Small intestine (tissue), 7 donors: Measurements from ENCODE around the gene LRRFIP1. TPM values are rescaled to one million over a fixed set of nuclear protein-coding genes. Genes with fewer than 3 reads are reported as not detected.
A peak's percentile ranks its signal among the peaks of the same experiment; 100 is the strongest.
"Not testable (repeated sequence)": the region's sequence is repeated elsewhere in the genome, so short reads cannot be mapped to it uniquely, and the experiment has no call there.

ENCODE experiments used
- DNase-seq, 2 donors: peaks; one replicate each; pipeline versions ENCODE4 v3.0.0 to v3.0.0-alpha.2; 2013
- FAIRE-seq: peaks from 2 replicates; lab custom pipeline; 2012; peaks lifted over from hg19 to GRCh38; lab: Jason Lieb, UNC
- H3K27ac ChIP-seq, 3 donors: one replicate each; pipeline ENCODE4 v1.5.1; 2013; ENCODE audit warnings: low read length in 2 of 3, mild to moderate bottlenecking in 2 of 3, control low read depth in 1 of 3, inconsistent platforms in 1 of 3, low read depth in 1 of 3, moderate library complexity in 1 of 3
- H3K27me3 ChIP-seq, 3 donors: one replicate each; pipeline ENCODE4 v1.6.1; 2013; ENCODE audit warnings: low read length in 3 of 3, inconsistent platforms in 1 of 3; ENCODE audit not compliant: control insufficient read depth in 3 of 3, insufficient read depth in 3 of 3
- H3K36me3 ChIP-seq, 3 donors: one replicate each; pipeline ENCODE4 v1.6.1; 2013; ENCODE audit warnings: low read length in 3 of 3, inconsistent platforms in 1 of 3, low read depth in 1 of 3, mild to moderate bottlenecking in 1 of 3, moderate library complexity in 1 of 3; ENCODE audit not compliant: control insufficient read depth in 3 of 3, insufficient read depth in 2 of 3
- H3K4me1 ChIP-seq, 3 donors: one replicate each; pipeline ENCODE4 v1.6.1; 2013; ENCODE audit warnings: low read length in 2 of 3, inconsistent platforms in 1 of 3, low read depth in 1 of 3, mild to moderate bottlenecking in 1 of 3, moderate library complexity in 1 of 3; ENCODE audit not compliant: control insufficient read depth in 3 of 3, insufficient read depth in 2 of 3
- H3K4me3 ChIP-seq, 3 donors: one replicate each; pipeline ENCODE4 v1.5.1; 2013; ENCODE audit warnings: low read length in 3 of 3, control low read depth in 1 of 3, inconsistent platforms in 1 of 3, low read depth in 1 of 3, mild to moderate bottlenecking in 1 of 3, moderate library complexity in 1 of 3
- H3K9me3 ChIP-seq, 2 donors: one replicate each; pipeline ENCODE4 v1.6.1; 2013; ENCODE audit warnings: low read depth in 1 of 2, low read length in 1 of 2; ENCODE audit not compliant: control insufficient read depth in 2 of 2, insufficient read depth in 1 of 2
- WGBS, 3 donors: extraction: QIAGEN DNeasy Blood & Tissue Kit; methylation state at CpG; one replicate each; pipeline ENCODE4 v1.1.7; 2013; 5-methylcytosine and 5-hydroxymethylcytosine counted together
- polyA plus RNA-seq, 4 donors: library from polyadenylated mRNA; stranded (reverse) in 3 of 4; unstranded in 1 of 4; fragments of 200-250 nt in 3 of 4; fragments of 120-200 nt in 1 of 4; gene quantifications; one replicate each; pipeline versions ENCODE4 v1.2.1 to v1.2.3, GENCODE V29; 2013
- donor health status: healthy with polysubstance abuse.
- donor health status: control.
- donor health status: control.
- donor health status: Bipolar disorder and iron deficiency.
- donor health status: healthy.

Gene LRRFIP1
- polyA plus RNA-seq, 4 donors = 46.0 to 76.7 (median 51.9) TPM

DNA sequence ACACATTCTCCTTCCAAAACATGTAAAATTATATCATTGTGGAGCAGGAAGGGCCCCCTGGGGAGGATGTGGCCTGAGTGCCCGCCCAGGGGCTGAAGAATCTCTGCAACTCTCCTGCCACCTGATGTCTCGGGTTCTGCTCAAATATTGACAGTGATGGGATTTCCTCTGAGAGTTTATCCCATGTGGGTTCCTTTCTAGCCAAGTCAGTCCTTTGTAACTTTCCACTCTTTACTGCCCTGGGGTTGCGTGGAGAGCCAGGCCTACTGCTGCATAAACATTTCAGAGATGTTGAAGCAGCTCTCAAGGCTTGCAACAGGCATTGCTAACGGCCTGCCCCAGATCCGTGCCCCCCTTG lies 32.9 kb upstream of the LRRFIP1 start:
- FAIRE-seq (no peak), DNase-seq (no peak)
- no peak overlapping the region for H3K4me3 ChIP-seq
- peaks cover 0 to 5% (median 0%) of the 10 kb centered on the region in 3 donors for H3K36me3 ChIP-seq
- H3K9me3 ChIP-seq = no peaks in the 10 kb centered on the region
- no peaks in the 10 kb centered on the region for H3K27me3 ChIP-seq
- H3K4me1 ChIP-seq = peaks cover 0 to 57% (median 0%) of the 10 kb centered on the region in 3 donors
- WGBS, 3 donors = 50 to 64% (median 55%) methylated on average over 5 of the region's 5 CpGs
- H3K27ac ChIP-seq = peak overlapping the region in 2 of 3 donors; percentile 24 to 75

DNA sequence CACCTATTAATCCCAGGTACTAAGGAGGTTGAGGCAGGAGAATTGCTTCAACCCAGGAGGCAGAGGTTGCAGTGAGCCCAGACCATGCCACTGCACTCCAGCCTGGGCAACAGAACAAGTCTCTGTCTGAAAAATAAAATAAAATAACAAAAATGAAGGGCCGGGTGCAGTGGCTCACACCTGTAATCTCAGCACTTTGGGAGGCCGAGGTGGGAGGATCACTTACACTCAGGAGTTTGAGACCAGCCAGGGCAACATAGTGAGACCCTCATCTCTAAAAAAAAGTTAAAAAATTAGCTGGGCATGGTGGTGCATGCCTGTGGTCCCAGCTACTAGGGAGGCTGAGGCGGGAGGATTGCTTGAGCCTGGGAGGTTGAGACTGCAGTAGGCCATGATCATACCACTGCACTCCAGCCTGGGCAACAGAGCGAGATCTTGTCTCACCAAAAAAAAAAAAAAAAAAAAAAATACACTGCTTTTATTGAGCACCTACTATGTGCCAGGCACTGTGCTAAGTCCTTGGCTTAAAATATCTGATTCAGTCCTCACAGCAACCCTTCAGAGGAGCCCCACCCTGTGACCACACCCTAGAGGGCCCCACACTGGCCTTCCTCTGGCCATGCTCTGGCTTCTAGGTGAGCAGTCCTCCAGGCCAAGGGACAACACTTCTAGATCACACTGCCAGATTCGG lies 31.4 kb upstream of the LRRFIP1 start:
- not testable (repeated sequence) for H3K4me3 ChIP-seq, H3K27me3 ChIP-seq, H3K36me3 ChIP-seq, FAIRE-seq, DNase-seq, H3K9me3 ChIP-seq
- H3K27ac ChIP-seq = peak overlapping the region in 1 of 3 donors; percentile 34
- WGBS, 3 donors = 85 to 97% (median 93%) methylated on average over 5 of the region's 5 CpGs
- peaks cover 0 to 67% (median 0%) of the 10 kb centered on the region in 3 donors for H3K4me1 ChIP-seq

DNA sequence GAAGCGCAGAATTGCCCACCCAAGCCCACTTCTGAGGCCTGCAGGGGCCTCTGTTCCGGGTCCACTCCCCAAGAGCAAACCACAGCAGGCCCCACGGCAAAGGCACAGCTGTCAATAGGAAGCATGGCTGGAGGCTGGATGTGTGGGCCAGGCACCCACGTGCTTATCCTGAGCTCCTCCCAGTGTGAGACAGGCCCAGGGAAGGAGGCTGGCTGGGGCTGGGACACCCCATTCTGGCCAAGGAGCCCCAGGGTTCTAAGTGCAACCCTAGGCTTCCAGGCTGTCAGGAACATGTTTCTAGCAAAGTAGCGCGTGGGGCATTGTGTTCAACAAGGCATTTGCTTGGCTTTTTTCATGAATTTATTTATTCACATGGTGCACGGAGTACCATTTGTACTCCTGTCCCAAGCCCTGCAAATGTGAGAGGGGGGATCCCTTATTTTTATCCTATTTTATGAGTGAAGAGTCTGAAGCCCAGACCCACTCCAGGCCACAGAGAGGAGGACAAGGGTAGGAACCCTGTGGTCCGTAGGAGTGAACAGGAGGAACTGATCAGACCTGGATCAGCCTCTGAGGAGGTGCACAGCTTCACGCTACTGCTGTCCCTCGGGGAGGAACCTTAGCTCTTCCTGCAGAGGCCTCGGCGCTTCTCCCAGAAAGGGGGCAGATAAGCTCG lies 30.7 kb upstream of the LRRFIP1 start:
- DNase-seq (peak; percentile 58 to 65), FAIRE-seq (no peak)
- Histone ChIP-seq H3K27me3 (no peaks in the 10 kb centered on the region), H3K27ac (peak overlapping the region in 1 of 3 donors; percentile 34), H3K36me3 (peaks cover 0 to 5% (median 0%) of the 10 kb centered on the region in 3 donors), H3K4me1 (peaks cover 0 to 65% (median 0%) of the 10 kb centered on the region in 3 donors), H3K4me3 (no peak overlapping the region), H3K9me3 (no peaks in the 10 kb centered on the region)
- WGBS, 3 donors = 81 to 85% (median 83%) methylated on average over 13 of the region's 13 CpGs

DNA sequence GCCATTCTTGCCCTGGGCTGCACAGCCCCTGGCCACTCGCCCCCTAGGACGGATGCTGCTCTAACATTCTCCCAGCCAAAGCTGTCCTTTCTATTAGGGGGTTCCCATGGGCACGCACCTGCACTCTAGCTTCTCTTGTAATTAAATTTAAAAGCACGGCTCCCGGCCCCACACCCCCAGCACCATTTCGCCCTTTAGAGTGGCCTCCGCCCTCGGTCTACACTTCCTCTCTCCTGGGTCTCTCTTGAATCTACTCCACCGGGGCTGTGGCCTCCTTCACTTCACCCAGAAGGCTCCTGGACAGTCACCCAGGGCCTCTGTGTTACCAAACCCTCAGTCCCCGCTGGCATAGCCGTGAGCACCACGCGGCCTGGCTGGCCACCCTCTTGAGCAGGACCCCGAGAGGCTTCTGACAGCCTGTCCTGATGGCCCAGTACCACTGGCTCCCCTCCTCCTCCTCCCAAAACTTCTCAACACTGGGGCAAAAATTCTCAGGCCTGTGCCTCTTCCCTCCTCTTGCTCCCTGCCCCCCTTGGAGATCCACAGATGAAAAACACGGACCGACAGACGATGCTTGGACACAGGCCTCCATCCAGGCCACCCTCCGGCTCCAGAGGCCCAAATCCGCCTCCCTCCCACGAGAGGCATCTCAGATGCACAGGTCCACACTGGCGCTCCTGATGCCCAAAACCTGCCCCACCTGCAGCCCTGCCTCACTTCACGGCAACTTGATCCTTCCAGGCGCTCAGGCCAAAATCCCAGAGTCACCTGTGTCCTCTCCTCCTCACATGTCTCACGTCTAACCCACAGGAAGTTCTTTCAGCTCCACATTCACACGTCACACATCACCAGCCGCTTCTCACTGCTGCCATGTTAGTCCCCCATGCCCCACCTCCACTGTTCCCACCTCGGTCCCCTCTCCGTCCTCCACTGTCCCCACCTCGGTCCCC lies 29.9 kb upstream of the LRRFIP1 start:
- no peaks in the 10 kb centered on the region for H3K27me3 ChIP-seq
- DNase-seq = no peak
- FAIRE-seq = no peak
- H3K4me3 ChIP-seq = no peak overlapping the region
- 87 to 94% (median 87%) methylated on average over 29 of the region's 29 CpGs for WGBS, 3 donors
- H3K27ac ChIP-seq = no peak overlapping the region
- H3K4me1 ChIP-seq = peaks cover 0 to 65% (median 0%) of the 10 kb centered on the region in 3 donors
- no peaks in the 10 kb centered on the region for H3K9me3 ChIP-seq
- H3K36me3 ChIP-seq = peaks cover 0 to 5% (median 0%) of the 10 kb centered on the region in 3 donors

DNA sequence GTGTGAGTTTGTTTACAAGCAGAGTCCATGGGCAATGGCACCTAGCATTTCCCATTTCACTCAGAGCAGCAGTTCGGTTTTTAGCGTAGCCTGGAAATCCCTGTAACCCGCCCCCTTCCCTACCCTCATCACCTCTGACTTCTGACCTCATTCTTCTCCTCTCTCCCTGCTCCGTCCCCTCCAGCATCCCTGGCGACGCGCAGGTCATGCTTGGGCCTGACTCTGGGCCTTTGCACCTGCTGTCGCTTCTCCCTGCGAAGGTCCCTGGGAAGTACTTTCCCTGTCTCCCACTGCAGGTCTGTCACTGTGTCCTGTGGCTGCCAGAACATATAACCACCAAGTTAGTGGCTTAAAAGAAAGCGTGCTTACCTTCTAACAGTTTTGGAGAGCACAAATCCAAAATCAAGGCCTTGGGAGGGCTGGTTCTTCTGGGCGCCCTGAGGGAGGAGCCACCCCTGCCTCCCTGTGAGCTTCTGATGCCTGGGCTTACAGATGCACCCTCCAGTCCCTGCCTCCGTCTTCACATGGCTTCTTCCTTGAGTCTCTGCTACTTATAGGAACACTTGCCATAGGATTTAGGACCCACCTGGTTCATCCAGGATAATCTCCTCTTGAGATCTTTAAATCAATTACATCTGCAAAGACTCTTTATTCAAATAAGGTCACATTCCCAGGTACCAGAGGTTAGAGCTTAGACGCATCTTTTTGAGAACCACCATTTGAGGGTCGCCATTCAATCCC lies 28.7 kb upstream of the LRRFIP1 start:
- 80 to 90% (median 88%) methylated on average over 14 of the region's 14 CpGs for WGBS, 3 donors
- FAIRE-seq (no peak), DNase-seq (no peak)
- Histone ChIP-seq H3K27me3 (no peaks in the 10 kb centered on the region), H3K27ac (no peak overlapping the region), H3K36me3 (no peaks in the 10 kb centered on the region), H3K9me3 (peaks cover 0 to 3% of the 10 kb centered on the region in 2 donors), H3K4me1 (peaks cover 0 to 68% (median 0%) of the 10 kb centered on the region in 3 donors), H3K4me3 (no peak overlapping the region)

DNA sequence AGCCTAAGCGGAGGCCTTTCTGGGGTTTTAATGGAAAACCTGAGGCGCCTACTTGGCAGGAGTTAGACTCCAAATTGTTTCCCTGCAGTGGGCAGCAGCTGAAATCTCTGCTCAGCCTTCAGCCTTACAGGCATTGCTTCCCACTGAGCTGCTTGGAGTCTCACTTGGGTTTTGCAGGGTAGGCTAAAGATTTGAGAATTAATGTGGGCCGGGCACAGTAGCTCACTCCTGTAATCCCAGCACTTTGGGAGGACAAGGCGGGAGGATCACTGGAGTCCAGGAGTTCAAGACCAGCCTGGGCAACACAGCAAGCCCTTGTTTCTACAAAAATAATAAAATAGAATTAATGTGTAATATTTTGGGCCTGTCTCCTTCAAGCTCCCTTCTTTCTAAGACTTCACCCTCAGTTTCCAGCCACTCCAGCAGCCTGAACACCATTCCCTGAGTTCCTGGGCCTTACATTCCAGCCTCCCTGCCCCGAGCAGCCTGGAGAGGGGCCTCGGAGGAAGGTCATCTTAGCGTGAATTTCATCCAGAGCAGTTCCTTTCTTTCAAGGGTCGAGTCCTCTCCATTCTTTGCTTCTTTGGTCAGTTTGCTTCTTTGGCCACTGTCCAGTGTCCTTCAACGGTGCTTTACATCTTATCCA lies 27.8 kb upstream of the LRRFIP1 start:
- Histone ChIP-seq H3K4me3 (no peak overlapping the region), H3K9me3 (peaks cover 0 to 3% of the 10 kb centered on the region in 2 donors), H3K4me1 (peaks cover 0 to 67% (median 0%) of the 10 kb centered on the region in 3 donors), H3K27ac (peak overlapping the region in 1 of 3 donors; percentile 8), H3K27me3 (no peaks in the 10 kb centered on the region), H3K36me3 (no peaks in the 10 kb centered on the region)
- no peak for DNase-seq
- FAIRE-seq = no peak
- 76 to 79% (median 79%) methylated on average over 9 of the region's 9 CpGs for WGBS, 3 donors

DNA sequence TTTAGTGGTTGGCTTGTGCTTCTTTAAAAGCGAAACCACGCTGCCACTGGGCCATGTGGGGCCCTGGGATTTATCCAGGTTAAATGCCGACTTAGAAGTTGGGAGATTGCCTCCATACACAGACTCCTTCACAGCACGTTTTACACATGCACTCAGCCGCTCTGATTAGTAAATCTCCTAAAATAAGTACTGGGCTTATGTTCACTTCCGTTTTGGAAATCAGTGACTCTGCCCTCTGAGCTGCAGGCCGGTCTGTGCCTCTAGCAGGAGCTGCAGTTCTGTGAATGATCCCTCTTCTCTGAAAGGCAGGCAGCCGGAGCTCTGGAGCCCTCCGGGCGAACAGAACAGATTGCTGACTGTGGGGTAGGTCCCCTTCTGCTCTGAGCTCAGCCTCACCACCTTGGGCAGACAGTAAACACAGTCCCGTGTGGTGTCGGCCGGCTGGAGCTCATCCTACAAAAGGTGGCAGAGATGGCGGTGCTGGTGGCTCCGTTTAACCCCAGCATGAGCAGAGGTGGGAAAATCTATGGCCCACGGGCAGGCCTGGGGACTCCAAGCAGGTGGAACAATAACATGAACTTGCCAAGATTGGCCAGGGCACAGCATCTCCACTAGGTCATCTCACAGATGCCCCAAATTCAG lies 27.1 kb upstream of the LRRFIP1 start:
- Histone ChIP-seq H3K4me1 (peaks cover 0 to 60% (median 0%) of the 10 kb centered on the region in 3 donors), H3K27me3 (no peaks in the 10 kb centered on the region), H3K36me3 (no peaks in the 10 kb centered on the region), H3K9me3 (peaks cover 0 to 3% of the 10 kb centered on the region in 2 donors), H3K27ac (peak overlapping the region in 2 of 3 donors; percentile 22 to 86), H3K4me3 (no peak overlapping the region)
- no peak for FAIRE-seq
- 59 to 73% (median 60%) methylated on average over 16 of the region's 16 CpGs for WGBS, 3 donors
- DNase-seq = no peak
